Stimulated activated CD8-positive, alpha-beta memory T cell treated with anti-CD3 and anti-CD28 coated beads, Interleukin-2, amount 100 ng/mL, for 48 hours (primary cell): ENCODE data around the gene TMEM82.

Experiments used
- DNase-seq, 2 donors: peaks; one replicate each; pipeline ENCODE4 v3.0.0-alpha.2; 2020; ENCODE audit warnings: low read depth in 2 of 2

Gene TMEM82

DNA sequence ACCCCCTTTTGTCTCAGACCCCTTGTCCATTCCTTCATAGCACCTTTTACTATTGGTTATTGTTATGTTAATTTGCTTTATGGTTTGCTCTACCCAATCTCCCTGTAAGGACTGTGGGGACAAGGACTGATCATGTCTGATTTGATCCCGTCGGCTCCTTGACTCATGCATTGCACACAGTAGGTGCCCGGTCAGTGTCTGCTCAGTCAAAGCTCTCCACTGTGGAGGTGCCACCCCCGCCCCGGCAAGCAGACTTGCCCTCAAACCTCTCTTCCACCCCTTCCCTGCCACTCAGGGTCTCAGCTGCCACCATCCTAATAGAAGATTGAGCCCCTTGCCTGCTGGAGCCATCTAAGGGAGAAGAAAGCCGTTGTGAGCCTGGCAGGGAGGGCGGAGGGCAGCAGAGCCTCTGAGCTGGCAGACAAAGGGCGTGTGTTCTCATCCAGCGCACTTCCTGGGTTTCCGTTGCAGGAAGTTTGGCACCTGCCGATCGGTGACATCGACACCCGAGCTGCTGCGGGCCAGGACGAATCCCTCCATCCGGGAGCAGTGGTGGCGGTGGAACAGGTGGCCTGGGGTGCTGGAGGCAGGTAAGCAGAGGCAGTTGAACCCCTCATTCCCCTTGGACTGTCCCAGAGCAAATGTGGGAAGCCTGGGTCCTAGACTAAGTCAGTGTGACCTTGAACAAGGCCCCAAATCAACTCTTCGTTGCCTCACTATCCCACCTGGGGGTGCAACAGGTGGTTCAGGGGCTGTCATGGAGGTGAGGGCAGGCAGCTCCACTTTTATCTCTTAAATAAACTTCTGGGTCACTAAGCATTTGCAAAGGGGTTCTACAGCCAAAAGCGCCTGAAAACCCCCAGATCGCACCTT is 14.1 kb downstream of the TMEM82 start:
- no peak for DNase-seq

DNA sequence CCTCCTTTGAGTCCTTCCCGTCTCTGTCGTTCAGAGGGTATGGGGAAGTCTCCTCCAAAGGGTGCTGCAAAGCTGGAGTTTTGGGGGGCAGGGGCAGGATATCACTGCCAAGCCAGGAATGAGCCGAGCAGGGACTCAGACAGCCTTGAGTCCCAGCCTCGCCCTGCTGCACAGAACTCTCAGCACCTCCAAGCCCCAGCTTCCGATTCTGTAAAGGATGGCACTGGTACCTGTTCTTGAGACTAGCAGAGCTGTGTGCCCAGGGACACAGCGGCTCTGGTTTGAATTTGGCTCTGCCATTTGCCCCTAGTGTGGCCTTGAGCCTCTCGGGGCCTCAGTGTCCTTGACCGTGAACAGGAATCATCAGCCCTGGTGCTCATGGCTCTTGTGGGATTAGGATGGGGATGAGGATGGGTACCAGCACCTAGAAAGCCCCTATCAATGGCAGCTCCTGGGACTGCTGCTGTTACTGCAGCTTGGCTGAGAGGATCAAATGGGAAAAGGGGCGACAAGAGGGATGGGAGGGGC is 14.8 kb downstream of the TMEM82 start:
- no peak for DNase-seq

DNA sequence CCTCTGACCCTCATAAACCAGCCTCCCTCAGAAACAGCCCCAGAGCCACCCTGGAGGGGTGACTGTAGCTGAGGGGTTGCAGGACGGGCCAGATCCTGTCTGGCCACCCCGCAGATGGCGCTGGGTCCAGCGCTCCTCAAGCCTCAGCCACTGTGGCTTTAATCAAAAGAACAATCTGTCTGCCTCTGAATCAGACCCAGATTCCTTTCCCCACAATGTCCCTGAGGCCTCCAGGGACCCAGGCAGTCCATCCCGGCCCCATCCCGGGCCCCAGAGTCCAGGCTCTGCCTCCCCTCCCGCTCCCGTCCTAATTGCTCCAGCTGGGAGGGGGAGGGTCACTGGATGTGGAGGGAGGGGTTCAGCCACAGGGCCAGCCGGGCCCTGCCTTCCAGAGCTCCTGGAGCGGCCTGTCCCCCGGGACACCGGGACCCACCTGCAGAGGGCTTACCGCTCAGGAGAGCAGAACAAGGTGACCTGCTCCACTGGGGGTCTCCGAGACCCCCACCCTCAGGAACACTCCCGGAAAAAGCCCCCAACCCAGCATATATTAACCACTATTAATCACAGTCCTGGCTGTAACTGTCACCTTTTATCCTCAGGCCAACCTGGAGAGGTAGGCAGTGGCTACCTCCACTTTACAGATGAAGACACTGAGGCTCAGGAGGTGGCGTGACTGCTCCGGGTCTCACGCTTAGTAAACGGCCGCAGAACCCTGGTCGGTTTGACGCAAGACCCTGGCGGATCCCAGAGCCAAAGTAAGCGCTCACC is 15.5 kb downstream of the TMEM82 start:
- no peak for DNase-seq

DNA sequence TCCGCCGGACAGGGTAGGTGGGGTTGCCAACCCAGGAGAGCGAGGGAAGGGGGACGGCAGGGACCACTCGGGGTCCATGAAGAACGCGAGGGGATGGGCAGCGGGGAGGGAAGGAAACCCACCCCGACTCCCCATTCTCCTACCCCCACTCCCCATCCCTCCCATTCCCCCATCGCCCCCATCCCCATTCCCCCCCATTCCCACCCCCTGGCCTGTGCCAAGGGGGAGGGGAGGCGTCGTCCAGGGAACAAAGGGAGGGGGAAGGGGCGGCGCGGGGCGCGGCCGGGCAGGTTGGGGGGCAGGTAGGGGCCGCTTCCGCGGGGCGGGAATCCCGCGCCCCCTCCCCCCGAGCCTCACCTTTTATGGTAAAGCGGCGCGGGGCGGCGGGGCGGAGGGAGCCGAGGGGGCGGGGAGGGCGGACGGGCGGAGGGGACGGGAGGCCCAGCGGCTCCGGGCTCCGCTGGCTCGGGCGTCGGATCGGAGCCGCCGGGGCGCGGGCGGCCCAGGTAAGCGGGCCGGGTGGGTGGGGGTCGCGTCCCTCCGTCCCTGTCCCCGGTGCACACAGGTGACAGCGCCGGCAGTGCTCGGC is 16.1 kb downstream of the TMEM82 start, which contains the start of gene FBLIM1:
Gene FBLIM1, plus strand, starts transcription at position 453 of the 589 bp plus-strand sequence. CDS start 6,189 bp downstream, outside the sequence.
- DNase-seq, result no peak

DNA sequence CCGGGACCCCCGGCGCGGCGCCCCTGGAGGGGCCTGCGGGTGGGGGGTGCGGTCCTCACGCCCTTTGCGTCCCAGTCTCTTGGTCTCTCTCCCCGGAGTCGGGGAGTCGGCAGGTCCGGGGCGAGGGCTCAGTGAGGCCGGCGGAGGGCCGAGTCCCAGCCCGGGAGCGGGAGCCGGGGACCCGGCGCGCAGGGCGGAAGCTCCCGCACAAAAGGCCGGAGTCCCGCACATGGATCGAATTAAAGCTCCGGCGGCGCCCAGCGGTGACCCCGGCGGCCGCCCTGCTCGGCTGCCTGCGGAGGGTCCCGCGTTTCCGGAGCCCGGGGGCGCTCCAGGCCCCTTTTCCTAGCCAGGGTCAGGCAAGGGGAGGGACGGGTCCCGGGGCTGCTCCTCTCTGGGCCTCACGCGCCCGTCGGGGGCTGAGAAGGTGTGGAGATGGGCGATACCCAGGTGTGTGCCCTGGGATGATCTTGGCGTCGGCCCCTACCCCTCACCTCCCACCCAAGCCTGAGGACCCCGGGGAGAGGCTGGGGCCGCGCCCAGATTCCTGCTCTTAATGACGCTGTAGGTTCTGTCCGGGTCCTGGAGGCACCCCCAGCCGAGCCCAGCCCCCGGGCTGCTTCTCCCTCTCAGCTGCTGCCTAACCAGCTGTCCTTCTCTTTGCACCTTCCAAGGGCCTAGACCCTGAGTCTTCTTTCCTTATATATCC is 16.8 kb downstream of the TMEM82 start:
- no peak for DNase-seq

DNA sequence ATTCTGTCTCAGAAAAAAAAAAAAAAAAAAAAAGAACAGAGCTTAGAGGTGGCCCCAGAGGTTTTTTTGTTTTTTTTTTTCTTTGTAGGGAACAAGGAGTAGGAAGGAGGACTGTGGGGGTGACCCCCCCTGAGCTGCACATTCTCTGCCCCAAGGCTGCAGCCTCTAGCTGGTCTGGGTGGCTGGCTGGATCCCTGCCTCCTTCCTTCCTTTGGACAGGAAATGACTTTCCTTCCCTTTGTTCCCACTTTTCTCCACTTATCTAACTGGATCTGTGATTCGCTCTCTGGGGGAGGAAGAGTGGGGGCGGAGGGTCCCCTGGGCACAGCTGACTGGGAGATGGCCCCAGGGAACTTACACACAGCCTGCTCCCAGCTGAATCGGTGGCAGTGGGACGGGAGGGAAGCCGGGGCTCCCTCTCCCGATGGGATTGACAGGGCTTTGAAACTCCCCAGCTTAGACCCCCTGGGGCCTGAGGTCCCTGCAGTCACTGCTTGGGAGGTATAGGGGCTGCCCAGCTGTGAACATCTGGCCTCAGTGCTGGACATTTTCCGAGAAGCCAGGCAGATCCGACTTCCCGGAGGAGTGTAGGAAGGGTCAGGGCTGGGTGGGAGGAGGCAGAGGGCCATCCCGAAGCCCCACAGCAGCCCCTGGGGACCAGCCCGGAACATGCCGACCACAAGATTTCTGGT is 18.4 kb downstream of the TMEM82 start:
- DNase-seq, result no peak

DNA sequence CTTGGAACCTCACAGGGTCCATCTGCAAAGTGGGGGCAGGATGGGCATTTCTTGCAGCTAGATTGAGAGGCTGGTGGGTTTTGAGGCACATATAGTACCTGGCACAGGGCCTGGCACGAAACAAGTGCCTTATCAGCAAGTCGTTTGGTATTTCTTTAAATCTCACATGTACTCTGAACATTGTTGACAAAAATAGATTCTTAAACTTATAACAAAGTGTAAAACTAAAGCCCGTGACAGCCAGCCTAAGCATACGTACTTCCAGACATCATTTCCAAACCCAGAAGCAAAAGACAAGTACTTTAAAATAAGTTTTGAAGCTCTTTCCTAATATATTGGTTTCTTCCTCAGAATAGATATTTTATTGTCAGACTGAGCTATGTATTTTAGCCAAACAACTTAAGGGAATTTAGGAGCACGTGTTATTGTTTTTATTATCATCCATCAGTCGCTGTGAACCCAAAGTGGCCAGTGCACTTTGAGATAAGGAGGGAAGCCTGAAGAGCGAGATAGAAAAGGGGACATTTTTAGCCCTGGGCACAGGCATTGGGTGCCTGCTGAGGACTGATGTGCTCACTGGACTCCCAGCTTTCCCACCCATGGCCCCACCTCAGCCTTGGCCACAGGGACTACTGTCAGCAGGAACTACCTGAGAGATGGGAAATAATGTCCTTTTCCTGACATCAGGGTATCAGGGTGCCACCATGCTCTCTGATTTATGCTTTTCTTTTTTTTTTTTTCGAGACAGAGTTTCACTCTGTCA is 19.2 kb downstream of the TMEM82 start:
- no peak for DNase-seq

DNA sequence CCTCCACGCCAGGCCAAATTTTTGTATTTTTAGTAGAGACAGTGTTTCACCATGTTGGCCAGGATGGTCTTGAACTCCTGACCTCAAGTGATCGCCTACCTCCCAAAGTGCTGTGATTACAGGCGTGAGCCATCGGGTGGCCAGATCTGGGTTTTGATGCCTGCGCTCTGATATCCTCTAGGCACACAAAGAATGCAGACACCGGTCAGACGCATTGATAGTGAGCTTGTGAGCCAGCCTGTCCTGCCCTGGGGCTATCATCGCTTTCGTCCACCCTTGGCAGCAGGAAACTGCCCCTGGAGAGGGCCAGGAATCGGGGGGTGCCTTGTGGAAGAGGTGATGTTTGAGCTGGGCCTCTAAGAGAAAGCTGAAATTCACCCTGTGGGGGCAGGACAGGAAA is 20.2 kb downstream of the TMEM82 start:
- DNase-seq, result no peak

DNA sequence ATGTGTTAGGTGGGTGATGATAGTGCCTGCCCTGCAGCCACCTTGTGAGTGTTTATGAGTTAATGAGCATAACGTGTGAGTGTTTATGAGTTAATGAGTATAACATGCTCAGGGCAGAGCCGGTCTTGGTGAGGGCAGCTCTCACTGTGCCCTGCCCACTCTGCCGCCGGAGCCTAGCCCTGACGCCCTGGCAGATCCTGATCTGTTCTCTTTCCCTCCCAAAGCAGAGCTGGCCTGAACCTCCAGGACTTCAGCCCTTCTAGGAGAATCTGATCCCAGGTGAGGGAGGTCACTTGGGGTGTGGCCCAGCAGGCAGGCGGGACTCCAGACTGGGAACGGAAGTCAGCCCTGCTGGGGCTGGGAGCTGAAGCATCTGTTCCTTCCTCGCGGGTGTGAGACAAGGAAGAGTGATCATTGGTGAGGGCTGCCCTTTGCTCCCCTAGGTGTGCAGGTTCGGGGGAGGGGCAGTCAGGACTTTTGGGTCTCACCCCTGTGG is 22.0 kb downstream of the TMEM82 start:
- DNase-seq, result no peak

DNA sequence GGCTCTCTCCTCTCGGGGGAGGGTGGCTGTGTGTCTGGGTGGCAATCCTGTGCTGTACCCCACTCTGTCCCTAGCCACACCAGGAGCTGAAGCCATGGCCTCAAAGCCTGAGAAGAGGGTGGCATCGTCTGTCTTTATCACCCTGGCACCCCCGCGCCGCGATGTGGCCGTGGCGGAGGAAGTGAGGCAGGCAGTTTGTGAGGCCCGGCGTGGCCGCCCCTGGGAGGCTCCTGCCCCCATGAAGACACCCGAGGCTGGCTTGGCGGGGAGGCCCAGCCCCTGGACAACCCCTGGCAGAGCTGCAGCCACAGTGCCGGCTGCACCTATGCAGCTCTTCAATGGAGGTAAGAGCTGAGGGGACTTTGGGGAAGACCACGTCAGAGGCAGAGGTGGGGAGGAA is 22.6 kb downstream of the TMEM82 start:
- DNase-seq, result no peak

DNA sequence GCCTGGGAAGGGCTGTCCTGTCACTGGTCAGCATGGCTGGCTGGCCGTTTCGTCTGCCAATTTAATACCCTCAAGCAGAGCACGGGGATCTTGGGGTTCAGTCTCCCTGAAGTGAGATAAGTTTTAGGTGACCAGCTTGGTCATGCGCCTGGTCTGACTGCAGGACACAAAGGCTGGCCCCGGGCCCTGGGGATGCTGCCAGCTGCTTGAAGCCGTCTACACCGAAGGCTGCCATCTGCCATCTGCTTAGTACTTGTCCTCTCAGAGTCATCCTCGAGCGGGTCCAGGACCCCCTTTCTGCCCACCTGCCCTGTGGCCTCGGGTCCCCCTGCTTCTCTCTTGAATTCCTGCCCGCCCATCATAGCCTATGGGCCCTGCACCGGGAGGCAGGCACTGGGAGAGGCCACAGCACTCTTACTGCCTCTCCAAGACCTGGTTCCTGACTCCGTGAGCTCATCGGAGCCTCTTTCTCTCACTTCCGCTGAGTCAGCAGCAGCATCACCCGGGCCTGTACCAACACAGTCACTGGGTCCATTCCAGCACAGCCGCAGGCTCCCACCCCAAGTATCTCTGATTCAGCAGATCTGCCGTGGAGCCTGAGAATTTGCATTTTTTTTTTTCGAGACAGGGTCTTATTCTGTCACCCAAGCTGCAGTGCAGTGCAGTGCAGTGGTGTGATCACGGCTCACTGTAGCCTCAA is 23.3 kb downstream of the TMEM82 start:
- DNase-seq, result no peak

DNA sequence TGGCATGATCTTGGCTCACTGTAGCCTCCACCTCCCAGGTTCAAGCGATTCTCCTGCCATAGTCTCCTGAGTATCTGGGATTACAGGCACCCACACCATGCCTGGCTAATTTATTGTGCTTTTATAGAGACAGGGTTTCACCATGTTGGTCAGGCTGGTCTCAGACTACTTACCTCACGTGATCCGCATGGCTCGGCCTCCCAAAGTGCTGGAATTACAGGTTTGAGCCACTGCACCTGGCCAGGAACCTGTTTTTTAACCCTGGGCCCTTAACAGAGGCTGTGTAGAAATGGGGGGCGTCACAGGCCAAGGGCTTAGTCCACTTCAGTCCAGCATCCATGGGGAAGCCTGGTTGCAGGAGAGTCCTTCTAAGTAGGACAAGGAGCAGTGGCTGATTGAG is 25.6 kb downstream of the TMEM82 start:
- no peak for DNase-seq

DNA sequence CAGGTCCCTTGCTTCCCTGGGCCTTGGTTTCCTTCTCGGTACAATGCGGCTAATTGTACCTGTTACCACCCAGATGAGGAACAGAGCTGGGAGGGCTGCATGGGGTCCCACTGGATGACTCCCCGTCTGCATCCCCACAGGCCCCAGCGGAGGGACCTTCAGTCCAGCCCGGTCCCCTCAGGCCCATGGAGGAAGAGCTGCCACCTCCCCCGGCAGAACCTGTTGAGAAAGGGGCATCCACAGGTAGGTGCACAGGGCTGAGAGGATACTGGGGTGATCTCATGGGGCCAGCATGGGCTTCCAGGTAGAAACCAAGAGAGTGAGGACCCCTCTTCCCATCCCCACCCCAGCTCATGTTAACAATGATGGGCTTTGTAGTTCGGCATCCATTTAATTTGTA is 26.1 kb downstream of the TMEM82 start:
- DNase-seq, result no peak

DNA sequence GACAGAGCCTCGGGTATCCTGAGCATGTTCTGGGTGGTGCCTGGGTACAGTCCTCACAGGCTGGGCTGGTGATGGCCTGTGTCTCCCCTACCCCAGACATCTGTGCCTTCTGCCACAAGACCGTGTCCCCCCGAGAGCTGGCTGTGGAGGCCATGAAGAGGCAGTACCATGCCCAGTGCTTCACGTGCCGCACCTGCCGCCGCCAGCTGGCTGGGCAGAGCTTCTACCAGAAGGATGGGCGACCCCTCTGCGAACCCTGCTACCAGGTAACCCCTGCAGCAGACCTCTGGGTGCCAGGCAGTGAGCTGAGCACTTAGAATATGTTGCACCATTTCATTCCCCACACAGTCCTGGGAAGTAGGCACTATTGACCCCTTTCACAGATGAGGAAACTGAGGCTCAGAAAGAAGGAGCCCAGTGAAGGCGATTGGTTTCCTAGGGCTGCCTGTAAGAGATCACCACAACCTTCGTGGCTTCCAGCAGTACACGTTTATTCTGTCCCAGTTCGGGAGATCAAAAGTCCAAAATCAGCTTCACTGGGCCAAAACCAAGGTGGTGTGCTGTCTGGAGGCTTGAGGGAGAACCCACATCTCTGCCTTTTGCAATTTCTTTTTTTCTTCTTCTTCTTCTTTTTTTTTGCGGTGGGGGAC is 28.1 kb downstream of the TMEM82 start:
- no peak for DNase-seq

DNA sequence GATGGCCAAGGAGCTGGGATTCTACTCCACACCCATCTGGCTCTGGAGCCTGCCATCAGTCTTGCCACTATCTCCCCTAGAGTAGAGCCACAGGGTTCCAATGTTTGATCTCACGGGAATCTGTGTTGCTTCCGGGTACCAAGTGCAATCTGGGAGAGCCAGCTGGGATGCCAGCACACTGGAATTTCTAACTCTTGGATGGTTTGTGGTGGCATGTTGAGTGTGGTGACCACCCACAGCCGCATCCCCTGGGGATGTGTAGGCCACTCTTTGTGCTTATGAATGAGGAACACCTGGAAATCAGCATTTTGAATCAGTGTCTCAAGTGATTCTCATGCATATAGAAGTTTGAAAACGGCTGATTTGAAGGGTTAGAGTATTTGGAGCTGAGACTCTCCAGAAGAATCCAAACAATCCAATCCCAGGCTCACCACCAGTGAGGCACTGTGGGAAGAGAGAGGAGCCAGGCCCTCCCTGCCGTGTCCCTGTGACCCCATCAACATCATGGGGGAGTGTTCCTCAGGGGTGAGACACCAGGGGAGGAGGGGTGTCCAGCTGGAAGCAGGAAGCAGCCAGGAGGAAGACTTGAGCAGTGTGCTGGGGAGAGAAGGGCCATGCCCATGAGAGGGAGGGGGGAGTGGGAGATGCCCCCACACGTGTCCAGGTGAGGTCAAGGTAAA is 29.7 kb downstream of the TMEM82 start:
- no peak for DNase-seq

DNA sequence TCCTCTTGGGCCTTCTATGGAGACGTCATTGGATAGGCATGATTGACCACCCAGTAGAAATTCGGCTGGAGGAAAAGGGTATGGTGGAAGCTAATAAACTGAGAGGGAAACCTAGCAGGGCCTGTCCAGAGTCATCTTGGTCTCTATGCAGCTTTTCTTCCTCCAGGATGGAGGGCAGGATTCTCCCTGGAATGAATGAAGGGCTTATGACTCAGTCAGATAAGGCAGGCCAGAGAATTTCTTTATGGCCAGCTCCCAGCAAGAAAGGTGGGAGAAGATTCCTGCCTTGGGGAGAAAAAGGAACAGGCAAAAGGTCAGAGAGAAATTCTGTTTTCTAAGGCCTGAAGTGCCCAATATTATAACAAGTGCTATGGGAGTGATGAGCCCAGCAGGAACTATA is 33.4 kb downstream of the TMEM82 start:
- DNase-seq, result no peak

DNA sequence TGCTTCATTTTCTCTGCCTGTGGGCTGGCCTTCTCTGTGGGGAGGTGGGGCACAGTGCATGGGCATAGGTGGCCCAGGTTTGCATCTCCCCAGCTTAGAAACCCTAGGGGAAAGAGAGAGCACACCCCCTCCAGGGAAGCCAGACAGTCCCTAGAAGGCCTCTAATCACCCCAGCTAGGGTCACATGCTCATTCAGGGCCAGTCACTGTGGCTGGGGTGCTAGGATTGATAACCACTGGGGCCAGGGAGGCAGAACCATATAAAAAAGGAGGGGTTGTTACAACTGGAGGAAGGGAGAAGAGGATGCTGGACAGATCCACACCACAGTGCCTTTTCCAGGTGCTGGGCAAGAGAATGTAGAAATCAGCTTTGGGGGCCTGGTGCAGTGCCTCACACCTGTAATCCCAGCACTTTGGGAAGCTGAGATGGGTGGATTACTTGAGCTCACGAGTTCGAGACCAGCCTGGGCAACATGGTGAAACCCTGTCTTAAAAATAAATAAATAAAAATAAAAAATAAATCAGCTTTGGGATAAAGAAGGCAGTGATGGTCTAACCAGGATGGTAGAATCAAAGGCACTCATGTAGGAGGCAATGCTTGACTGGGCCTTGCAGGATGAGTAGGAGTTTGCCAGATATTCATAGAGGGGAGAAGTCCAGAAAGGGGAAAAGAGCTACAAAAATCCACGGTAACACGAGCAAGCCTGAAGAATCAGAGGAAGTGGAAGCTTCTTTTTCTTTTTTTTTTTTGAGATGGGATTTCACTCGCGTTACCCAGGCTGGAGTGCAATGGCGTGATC is 35.8 kb downstream of the TMEM82 start:
- DNase-seq, result no peak

DNA sequence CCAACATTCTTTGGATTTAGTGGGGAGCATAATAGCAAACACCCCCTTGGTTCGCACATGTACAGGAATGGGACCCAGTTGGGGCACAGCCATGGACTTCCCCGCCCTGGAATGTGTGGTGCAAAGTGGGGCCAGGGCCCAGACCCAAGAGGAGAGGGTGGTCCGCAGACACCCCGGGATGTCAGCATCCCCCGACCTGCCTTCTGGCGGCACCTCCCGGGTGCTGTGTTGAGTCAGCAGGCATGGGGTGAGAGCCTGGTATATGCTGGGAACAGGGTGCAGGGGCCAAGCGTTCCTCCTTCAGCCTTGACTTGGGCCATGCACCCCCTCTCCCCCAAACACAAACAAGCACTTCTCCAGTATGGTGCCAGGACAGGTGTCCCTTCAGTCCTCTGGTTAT is 43.4 kb downstream of the TMEM82 start:
- no peak for DNase-seq
